ENCODE measurements around the gene HNRNPL.
"Not testable (repeated sequence)": the region's sequence is repeated elsewhere in the genome, so short reads cannot be mapped to it uniquely, and the experiment has no call there.

Gene HNRNPL

GRCh38 chr19:38843175-38843758 is 6.5 kb downstream of the HNRNPL start:
- no peak for DNase-seq

GRCh38 chr19:38842439-38843174 is 7.2 kb downstream of the HNRNPL start:
- no peak for DNase-seq

GRCh38 chr19:38841787-38842438 is 7.9 kb downstream of the HNRNPL start:
- DNase-seq, result no peak

GRCh38 chr19:38841180-38841766 is 8.5 kb downstream of the HNRNPL start:
- no peak for DNase-seq

GRCh38 chr19:38840583-38840968 is 9.2 kb downstream of the HNRNPL start:
- no peak for DNase-seq

GRCh38 chr19:38839816-38840582 is 9.8 kb downstream of the HNRNPL start:
- DNase-seq, result no peak

GRCh38 chr19:38838986-38839761 is 10.6 kb downstream of the HNRNPL start:
- no peak for DNase-seq

GRCh38 chr19:38838208-38838985 is 11.4 kb downstream of the HNRNPL start:
- no peak for DNase-seq

- no peak for DNase-seq
Measured at GRCh38 chr19:38837656-38838121, 12.1 kb downstream of the HNRNPL start.

GRCh38 chr19:38836983-38837626 is 12.7 kb downstream of the HNRNPL start:
- DNase-seq, result no peak

GRCh38 chr19:38836159-38836982 is 13.4 kb downstream of the HNRNPL start:
- DNase-seq, result no peak

- no peak for DNase-seq
Measured at GRCh38 chr19:38834590-38834989, 15.2 kb downstream of the HNRNPL start.

GRCh38 chr19:38834104-38834490 is 15.7 kb downstream of the HNRNPL start:
- DNase-seq, result no peak

GRCh38 chr19:38833092-38833425 is 16.7 kb downstream of the HNRNPL start:
- DNase-seq, result peak; percentile 35

GRCh38 chr19:38831142-38831605 is 18.6 kb downstream of the HNRNPL start:
- DNase-seq, result peak; percentile 70

- no peak for DNase-seq
Measured at GRCh38 chr19:38830039-38830733, 19.6 kb downstream of the HNRNPL start.

GRCh38 chr19:38829203-38829602 is 20.6 kb downstream of the HNRNPL start:
- peak; percentile 82 for DNase-seq

- no peak for DNase-seq
Measured at GRCh38 chr19:38826856-38827551, 22.8 kb downstream of the HNRNPL start.

- DNase-seq, result not testable (repeated sequence)
Measured at GRCh38 chr19:38825936-38826335, 23.9 kb downstream of the HNRNPL start.
